ENCODE results near the gene KLRC3.

DNA sequence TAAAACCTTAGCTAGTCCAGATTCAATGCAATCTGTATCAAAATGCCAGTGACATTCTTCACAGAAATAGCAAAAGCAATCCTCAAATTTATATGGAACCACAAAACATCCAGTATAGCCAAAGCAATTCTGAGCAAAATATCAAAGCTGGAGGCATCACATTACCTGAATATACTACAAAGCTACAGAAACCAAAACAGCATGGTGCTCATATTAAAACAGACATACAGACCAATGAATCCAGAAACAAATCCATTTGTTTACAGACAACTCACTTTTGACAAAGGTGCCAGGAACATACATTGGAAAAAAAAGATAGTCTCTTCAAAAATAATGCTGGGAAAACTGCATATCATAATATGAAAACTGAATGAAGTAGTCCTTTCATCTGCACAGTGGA is 15.6 kb downstream of the KLRC3 start:
- TF ChIP-seq ATF6 (CRISPR knock-in tag; conservative IDR thresholded peaks at IDR 0.05), result no peak
- TF ChIP-seq, protein P1, sequence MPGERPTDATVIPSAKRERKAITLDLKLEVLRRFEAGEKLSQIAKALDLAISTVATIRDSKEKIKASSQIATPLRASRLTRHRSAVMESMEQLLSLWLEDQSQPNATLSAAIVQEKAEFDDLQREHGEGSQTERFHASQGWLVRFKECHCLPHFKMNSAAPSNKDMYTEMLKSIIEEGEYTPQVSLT (CRISPR knock-in tag; IDR thresholded peaks at IDR 0.05; ENCODE audit: borderline replicate concordance, low read depth), result no peak
- no peak for TF ChIP-seq CTCF (CRISPR knock-in tag; IDR thresholded peaks at IDR 0.05)
- TF ChIP-seq ZBTB7A (CRISPR knock-in tag; IDR thresholded peaks at IDR 0.05), result no peak
- no peak for TF ChIP-seq NCOA1 (CRISPR knock-in tag; IDR thresholded peaks at IDR 0.05)
- TF ChIP-seq, protein P2, sequence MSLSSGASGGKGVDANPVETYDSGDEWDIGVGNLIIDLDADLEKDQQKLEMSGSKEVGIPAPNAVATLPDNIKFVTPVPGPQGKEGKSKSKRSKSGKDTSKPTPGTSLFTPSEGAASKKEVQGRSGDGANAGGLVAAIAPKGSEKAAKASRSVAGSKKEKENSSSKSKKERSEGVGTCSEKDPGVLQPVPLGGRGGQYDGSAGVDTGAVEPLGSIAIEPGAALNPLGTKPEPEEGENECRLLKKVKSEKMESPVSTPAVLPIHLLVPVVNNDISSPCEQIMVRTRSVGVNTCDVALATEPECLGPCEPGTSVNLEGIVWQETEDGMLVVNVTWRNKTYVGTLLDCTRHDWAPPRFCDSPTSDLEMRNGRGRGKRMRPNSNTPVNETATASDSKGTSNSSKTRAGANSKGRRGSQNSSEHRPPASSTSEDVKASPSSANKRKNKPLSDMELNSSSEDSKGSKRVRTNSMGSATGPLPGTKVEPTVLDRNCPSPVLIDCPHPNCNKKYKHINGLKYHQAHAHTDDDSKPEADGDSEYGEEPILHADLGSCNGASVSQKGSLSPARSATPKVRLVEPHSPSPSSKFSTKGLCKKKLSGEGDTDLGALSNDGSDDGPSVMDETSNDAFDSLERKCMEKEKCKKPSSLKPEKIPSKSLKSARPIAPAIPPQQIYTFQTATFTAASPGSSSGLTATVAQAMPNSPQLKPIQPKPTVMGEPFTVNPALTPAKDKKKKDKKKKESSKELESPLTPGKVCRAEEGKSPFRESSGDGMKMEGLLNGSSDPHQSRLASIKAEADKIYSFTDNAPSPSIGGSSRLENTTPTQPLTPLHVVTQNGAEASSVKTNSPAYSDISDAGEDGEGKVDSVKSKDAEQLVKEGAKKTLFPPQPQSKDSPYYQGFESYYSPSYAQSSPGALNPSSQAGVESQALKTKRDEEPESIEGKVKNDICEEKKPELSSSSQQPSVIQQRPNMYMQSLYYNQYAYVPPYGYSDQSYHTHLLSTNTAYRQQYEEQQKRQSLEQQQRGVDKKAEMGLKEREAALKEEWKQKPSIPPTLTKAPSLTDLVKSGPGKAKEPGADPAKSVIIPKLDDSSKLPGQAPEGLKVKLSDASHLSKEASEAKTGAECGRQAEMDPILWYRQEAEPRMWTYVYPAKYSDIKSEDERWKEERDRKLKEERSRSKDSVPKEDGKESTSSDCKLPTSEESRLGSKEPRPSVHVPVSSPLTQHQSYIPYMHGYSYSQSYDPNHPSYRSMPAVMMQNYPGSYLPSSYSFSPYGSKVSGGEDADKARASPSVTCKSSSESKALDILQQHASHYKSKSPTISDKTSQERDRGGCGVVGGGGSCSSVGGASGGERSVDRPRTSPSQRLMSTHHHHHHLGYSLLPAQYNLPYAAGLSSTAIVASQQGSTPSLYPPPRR (CRISPR knock-in tag; IDR thresholded peaks at IDR 0.05; ENCODE audit: borderline replicate concordance), result no peak
- no peak for TF ChIP-seq ZNF382 (CRISPR knock-in tag; IDR thresholded peaks at IDR 0.05; ENCODE audit: borderline replicate concordance)
- TF ChIP-seq ZNF746 (CRISPR knock-in tag; IDR thresholded peaks at IDR 0.05), result no peak
- no peak for TF ChIP-seq ERF (CRISPR knock-in tag; IDR thresholded peaks at IDR 0.05)
- no peak for TF ChIP-seq ARHGAP35 (CRISPR knock-in tag; IDR thresholded peaks at IDR 0.05; ENCODE audit: borderline replicate concordance)
- TF ChIP-seq EZH2 (conservative IDR thresholded peaks at IDR 0.05; ENCODE audit: low read depth, low read length), result no peak
- no peak for TF ChIP-seq GABPA (IDR thresholded peaks at IDR 0.05; ENCODE audit: low read depth, low read length)
- TF ChIP-seq GABPA (CRISPR knock-in tag; IDR thresholded peaks at IDR 0.05; ENCODE audit: low read depth), result no peak

All from HepG2 (cell line).